ENCODE data around the gene MYBPC1. TPM values are rescaled to one million over a fixed set of nuclear protein-coding genes. Genes with fewer than 3 reads are reported as not detected.

The MYBPC1 gene
- polyA plus RNA-seq, 3 donors = 0.04 to 0.16 TPM; not detected in 1

DNA sequence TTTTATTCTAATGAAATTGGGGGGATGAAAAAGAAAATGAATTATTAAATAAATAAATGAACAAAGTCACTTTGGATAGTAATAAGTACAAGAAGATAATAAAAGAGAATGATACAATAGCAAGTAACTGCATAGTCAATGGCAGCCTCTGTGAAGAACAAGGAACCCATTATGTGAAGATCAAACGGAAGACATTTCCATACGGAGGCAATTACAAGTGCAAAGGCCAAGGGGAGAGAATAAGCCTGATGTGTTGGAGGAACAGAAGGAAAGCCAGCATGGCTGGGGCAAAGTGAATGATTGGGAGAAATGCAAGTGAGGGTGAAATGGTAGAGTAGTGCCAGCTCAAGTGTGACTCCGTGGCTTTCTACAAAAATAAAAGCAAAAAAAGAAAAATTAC, 58.7 kb downstream of the MYBPC1 start:
- no peaks in the 10 kb centered on the region for H3K9me3 ChIP-seq (replicated peaks in 1 of 2; ENCODE audit: control insufficient read depth in 1 of 2, insufficient read depth in 1 of 2, low read length in 2 of 2)
- Mint-ChIP-seq H3K27ac (no peak overlapping the region), H3K36me3 (no peaks in the 10 kb centered on the region), H3K4me1 (peaks cover 21% of the 10 kb centered on the region), H3K9me3 (peaks cover 0 to 2% (median 0%) of the 10 kb centered on the region in 7 donors), H3K4me3 (no peak overlapping the region), H3K27me3 (ENCODE audit: low read depth in 3 of 3) (peaks cover 2 to 4% (median 3%) of the 10 kb centered on the region in 3 donors)
- WGBS (ENCODE audit: insufficient coverage) = 50% methylated on average over 2 of the region's 3 CpGs
- no peaks in the 10 kb centered on the region for H3K79me2 ChIP-seq (ENCODE audit: insufficient read depth, low read length)
- H3K36me3 ChIP-seq (replicated peaks in 1 of 2; ENCODE audit: control insufficient read depth in 1 of 2, insufficient read depth in 2 of 2, low read length in 2 of 2) = no peaks in the 10 kb centered on the region
- H3K27me3 ChIP-seq (ENCODE audit: control insufficient read depth in 2 of 2, insufficient read depth in 2 of 2, low read length in 2 of 2) = no peaks in the 10 kb centered on the region
- H4K20me1 ChIP-seq (ENCODE audit: insufficient read depth, low read length) = no peaks in the 10 kb centered on the region
- no peak overlapping the region for H3K4me3 ChIP-seq (replicated peaks in 1 of 3; ENCODE audit: low read depth in 2 of 3, low read length in 3 of 3)
- intact Hi-C loops (cut with micrococcal nuclease) = no loop called here
- peaks cover 7% of the 10 kb centered on the region in 2 donors for H3K4me1 ChIP-seq (ENCODE audit: control insufficient read depth in 1 of 2, insufficient read depth in 2 of 2, low read length in 2 of 2)
- DNase-seq = no peak
- TF ChIP-seq, protein P1, sequence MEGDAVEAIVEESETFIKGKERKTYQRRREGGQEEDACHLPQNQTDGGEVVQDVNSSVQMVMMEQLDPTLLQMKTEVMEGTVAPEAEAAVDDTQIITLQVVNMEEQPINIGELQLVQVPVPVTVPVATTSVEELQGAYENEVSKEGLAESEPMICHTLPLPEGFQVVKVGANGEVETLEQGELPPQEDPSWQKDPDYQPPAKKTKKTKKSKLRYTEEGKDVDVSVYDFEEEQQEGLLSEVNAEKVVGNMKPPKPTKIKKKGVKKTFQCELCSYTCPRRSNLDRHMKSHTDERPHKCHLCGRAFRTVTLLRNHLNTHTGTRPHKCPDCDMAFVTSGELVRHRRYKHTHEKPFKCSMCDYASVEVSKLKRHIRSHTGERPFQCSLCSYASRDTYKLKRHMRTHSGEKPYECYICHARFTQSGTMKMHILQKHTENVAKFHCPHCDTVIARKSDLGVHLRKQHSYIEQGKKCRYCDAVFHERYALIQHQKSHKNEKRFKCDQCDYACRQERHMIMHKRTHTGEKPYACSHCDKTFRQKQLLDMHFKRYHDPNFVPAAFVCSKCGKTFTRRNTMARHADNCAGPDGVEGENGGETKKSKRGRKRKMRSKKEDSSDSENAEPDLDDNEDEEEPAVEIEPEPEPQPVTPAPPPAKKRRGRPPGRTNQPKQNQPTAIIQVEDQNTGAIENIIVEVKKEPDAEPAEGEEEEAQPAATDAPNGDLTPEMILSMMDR (IDR thresholded peaks at IDR 0.05) = no peak
- no peak overlapping the region for H3K9ac ChIP-seq (ENCODE audit: insufficient read depth, low read length, poor library complexity, severe bottlenecking)
- no peak overlapping the region for H3K4me2 ChIP-seq (replicated peaks; ENCODE audit: extremely low read depth, low read length, poor library complexity, severe bottlenecking)
- no peak overlapping the region for H3K27ac ChIP-seq (ENCODE audit: low read depth in 1 of 2, low read length in 2 of 2)
- H2AFZ ChIP-seq (ENCODE audit: insufficient read depth, low read depth, low read length, poor library complexity, severe bottlenecking) = no peak overlapping the region

- H3K4me1 ChIP-seq (ENCODE audit: control insufficient read depth in 1 of 2, insufficient read depth in 2 of 2, low read length in 2 of 2) = peaks cover 7% of the 10 kb centered on the region in 2 donors
- no peaks in the 10 kb centered on the region for H3K36me3 ChIP-seq (replicated peaks in 1 of 2; ENCODE audit: control insufficient read depth in 1 of 2, insufficient read depth in 2 of 2, low read length in 2 of 2)
- H3K27ac ChIP-seq (ENCODE audit: low read depth in 1 of 2, low read length in 2 of 2) = no peak overlapping the region
- H3K4me3 ChIP-seq (replicated peaks in 1 of 3; ENCODE audit: low read depth in 2 of 3, low read length in 3 of 3) = no peak overlapping the region
- intact Hi-C loops (cut with micrococcal nuclease) = no loop called here
- no peak overlapping the region for H2AFZ ChIP-seq (ENCODE audit: insufficient read depth, low read depth, low read length, poor library complexity, severe bottlenecking)
- Mint-ChIP-seq H3K4me1 (peaks cover 19% of the 10 kb centered on the region), H3K27ac (peak overlapping the region in 1 of 7 donors; percentile 16), H3K9me3 (peaks cover 0 to 2% (median 0%) of the 10 kb centered on the region in 7 donors), H3K36me3 (no peaks in the 10 kb centered on the region), H3K4me3 (no peak overlapping the region), H3K27me3 (ENCODE audit: low read depth in 3 of 3) (peaks cover 2 to 6% (median 3%) of the 10 kb centered on the region in 3 donors)
- H3K27me3 ChIP-seq (ENCODE audit: control insufficient read depth in 2 of 2, insufficient read depth in 2 of 2, low read length in 2 of 2) = no peaks in the 10 kb centered on the region
- no peaks in the 10 kb centered on the region for H3K9me3 ChIP-seq (replicated peaks in 1 of 2; ENCODE audit: control insufficient read depth in 1 of 2, insufficient read depth in 1 of 2, low read length in 2 of 2)
- WGBS (ENCODE audit: insufficient coverage) = no CpG with 5 or more reads among the region's 1 CpG
- H4K20me1 ChIP-seq (ENCODE audit: insufficient read depth, low read length) = no peaks in the 10 kb centered on the region
- no peak overlapping the region for H3K4me2 ChIP-seq (replicated peaks; ENCODE audit: extremely low read depth, low read length, poor library complexity, severe bottlenecking)
- H3K79me2 ChIP-seq (ENCODE audit: insufficient read depth, low read length) = no peaks in the 10 kb centered on the region
- no peak for DNase-seq
- TF ChIP-seq, protein P1 (IDR thresholded peaks at IDR 0.05) = no peak
- H3K9ac ChIP-seq (ENCODE audit: insufficient read depth, low read length, poor library complexity, severe bottlenecking) = no peak overlapping the region
Measured at GRCh38 chr12:101654442-101654841, 59.7 kb downstream of the MYBPC1 start.
